Embryonic facial prominence (tissue), 1 donor: Measurements from ENCODE around the gene ZNF726.
"Not testable (repeated sequence)": the region's sequence is repeated elsewhere in the genome, so short reads cannot be mapped to it uniquely, and the experiment has no call there.

Experiments used
- DNase-seq: peaks from one replicate; pipeline ENCODE4 v3.0.0-alpha.2; 2016; ENCODE audit errors: extremely low spot score

The ZNF726 gene

DNA sequence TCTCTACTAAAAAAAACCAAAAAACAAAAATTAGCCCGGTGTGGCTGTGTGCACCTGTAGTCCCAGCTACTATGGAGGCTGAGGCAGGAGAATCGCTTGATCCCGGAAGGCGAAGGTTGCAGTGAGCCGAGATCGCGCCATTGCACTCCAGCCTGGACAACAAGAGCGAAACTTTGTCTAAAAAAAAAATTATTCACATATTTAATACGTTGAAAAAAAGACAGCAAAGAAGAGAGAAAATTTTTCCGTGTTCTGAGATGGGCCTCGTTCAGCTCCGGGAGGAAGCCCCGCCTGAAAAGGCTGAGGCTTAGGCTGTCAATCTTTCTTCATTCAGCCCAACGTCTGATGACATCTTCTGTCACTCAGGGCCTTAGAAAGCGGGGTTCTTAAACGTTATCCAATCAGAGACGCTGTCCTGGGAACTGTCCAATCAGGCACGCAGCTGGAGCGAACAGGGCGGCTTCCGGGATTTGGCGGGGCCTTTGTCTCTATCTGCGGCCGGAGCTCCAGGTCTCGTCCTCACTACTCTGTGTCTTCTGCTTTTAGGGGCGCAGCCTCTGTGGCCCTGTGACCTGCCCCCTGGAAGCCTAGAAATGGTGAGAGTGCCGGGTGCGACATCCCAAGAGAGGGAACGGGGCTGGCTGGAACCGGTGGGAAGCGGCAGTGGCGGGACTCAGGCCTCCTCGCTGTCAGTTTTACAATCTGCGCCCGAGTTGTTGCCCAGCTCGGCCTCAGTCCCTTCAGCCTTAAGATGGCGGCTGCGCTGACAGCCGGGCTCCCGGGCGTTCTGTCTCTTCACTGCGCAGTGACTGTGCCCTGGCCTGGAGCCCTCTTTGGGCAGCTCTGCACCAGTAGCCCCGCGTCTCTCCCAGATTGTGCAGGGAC is at the start of gene ZNF726:
Gene ZNF726, plus strand, starts transcription at position 485 of the 885 bp plus-strand sequence. Its CDS starts 109 bp downstream, at position 594.
- DNase-seq = peak; percentile 83

DNA sequence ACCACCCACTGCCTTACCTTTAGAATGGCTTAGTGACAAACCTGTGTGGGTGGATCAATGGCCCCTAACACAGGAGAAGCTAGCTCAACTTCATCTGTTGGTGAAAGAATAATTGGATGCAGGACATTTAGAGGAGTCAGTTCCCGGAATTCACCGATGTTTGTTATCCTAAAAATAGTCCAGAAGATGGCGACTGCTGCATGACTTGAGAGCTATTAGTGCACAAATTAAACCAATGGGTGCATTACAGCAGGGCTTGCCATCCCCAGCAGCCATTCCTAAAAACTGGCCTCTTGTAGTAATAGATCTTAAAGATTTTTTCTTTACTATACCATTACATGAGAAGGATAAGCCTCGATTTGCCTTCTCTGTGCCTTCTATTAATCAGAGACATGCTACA is 46.8 kb upstream of the ZNF726 start:
- DNase-seq = no peak

- DNase-seq = no peak
Observed at GRCh38 chr19:23868630-23869029, 46.1 kb upstream of the ZNF726 start.

- DNase-seq = no peak
Observed at GRCh38 chr19:23872282-23872919, 42.3 kb upstream of the ZNF726 start.

GRCh38 chr19:23876261-23876660 is 38.4 kb upstream of the ZNF726 start:
- no peak for DNase-seq

DNA sequence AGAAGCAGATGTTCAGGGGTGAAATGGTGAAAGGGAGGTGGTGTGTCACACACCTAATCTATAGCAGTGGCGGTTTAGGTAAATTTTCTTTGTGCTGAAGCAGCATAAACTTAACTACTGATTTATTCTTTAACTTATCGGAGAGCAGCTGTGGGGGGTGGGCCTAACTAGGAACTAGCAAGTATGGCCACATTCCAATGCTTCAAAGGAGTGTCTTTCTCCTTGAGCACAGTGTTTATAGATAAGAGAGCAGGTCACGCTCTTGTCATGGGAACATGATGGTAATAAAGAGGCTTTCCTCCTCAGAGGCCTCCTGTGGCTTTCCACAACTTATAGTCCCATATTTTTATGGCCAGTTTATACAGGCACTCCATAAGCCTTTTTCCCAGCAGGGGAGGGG is 37.9 kb upstream of the ZNF726 start:
- DNase-seq = not testable (repeated sequence)

DNA sequence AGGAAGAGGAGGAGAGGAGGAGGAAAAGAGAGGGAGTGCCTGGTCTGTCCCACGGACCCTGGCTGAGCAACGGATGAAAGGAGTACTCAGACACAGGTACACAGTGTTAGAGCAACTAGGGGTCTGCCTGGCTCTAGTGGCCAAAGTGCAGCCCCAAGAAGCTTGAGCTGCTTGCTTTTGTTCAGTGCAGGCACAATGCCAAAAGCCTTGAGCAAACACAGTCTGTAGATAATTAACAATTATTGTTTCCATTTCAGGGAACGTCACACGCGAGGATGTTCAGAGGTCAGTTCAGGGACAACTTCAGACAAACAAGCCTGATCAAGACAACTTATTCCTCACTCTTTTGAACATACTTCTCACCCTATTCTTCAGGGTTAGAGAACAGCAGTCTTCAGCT is 32.2 kb upstream of the ZNF726 start:
- DNase-seq = no peak

DNA sequence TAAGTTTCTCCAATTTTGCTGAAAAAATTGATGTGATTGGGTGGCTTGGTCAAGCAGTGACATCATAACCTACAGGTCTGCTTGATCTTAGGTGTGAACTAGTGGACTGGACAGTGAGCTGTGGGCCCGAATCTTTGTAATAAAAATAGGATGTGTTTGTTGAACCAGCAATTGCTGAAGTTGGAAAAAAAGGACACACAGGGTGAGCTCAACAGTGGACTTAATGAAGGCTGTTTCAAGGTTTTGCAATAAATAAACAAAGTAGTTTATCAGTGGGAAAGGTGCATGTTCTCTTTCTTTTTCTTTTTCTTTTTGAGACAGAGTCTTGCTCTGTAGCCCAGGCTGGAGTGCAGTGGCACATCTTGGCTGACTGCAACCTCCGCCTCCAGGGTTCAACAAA is 30.3 kb upstream of the ZNF726 start:
- no peak for DNase-seq

GRCh38 chr19:23887642-23888041 is 27.0 kb upstream of the ZNF726 start:
- no peak for DNase-seq

DNA sequence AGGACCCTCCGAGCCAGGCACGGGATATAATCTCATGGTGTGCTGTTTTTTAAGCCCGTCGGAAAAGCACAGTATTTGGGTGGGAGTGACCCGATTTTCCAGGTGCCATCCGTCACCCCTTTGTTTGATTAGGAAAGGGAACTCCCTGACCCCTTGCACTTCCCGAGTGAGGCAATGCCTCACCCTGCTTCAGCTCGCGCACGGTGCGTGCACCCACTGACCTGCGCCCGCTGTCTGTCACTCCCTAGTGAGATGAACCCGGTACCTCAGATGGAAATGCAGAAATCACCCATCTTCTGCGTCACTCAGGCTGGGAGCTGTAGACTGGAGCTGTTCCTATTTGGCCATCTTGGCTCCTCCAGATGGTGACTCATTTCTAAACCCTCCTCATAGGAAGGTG is 18.6 kb upstream of the ZNF726 start:
- DNase-seq = not testable (repeated sequence)

DNA sequence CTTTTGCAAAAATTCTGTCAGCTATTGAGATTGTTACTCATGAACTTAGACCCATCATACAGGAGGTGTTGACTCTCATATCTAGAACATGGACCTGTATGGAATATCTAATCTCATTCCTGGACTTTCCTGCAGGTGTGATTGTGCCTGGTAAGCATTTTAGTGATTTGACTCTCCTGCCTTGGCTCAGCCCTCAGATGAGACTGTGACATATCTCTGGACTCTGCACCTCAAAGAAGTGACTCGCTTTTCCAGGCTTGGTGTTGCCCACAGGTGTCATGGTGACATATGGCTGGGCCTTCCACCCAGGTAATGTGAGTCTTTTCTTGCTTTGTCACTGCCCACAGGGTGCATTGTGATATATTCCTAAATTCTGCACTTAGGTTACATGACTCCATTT is 17.8 kb upstream of the ZNF726 start:
- DNase-seq = no peak

DNA sequence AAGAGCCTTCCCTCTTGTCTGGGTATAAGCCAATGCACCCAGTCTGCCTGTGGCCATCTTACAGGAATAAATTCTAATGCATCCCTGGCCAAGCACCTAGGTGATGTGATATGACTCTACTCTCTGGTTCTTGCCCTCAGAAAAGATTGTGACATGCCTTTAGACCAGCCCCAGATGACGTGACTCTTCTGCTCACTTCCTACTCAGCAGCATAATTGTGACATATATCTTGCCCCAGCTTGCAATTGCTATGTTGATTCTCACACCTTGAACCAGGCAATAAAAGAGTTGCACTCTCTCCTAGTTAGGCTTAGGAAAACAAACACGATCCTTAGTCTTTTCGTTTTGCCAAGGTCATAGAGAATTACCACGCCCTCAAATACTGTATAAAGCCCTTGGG is 13.3 kb upstream of the ZNF726 start:
- no peak for DNase-seq

- DNase-seq = no peak
Observed at GRCh38 chr19:23904406-23904805, 10.3 kb upstream of the ZNF726 start.

DNA sequence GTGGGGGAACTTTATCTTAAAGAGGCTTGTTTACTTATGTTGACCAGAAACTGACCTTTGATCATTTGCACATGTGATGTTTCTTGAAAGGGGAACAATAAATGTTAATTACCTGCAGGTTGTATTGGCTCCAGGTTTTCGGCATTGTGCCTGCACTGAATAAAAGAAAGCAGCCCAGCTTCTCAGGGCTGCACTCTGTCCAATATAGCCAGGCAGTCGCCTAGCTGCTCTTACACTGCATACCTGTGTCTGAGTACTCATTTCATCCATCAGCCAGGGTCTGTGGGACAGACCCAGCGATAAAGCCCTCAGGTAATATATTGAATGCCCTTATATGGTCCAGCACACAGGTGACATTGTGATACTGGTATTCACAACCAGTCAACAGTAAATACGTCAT is 8.9 kb upstream of the ZNF726 start:
- no peak for DNase-seq

GRCh38 chr19:23906835-23907234 is 7.9 kb upstream of the ZNF726 start:
- DNase-seq = no peak

DNA sequence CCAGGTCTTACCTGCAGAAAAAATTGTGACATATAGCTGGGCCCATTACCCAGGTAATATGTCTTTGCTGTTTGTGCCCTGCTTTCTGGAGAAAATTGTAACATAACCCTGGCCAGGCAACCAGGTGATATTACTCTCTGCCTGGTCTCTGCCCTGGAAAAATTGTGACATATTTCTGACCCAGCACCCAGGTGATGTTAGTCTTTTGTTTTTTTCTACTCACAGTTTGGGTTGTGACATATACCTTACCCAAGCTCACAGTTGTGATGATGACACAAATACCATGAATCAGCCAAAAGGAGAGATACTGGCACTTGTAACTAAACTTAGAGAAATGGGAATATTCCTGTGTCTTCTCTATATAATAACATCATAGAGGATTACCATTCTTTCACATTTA is 6.5 kb upstream of the ZNF726 start:
- DNase-seq = no peak

- DNase-seq = no peak
Observed at GRCh38 chr19:23909222-23909621, 5.5 kb upstream of the ZNF726 start.

- DNase-seq = no peak
Observed at GRCh38 chr19:23913931-23914330, 755 bp upstream of the ZNF726 start.

- DNase-seq = no peak
Observed at GRCh38 chr19:23916991-23917390, 2.3 kb downstream of the ZNF726 start.

DNA sequence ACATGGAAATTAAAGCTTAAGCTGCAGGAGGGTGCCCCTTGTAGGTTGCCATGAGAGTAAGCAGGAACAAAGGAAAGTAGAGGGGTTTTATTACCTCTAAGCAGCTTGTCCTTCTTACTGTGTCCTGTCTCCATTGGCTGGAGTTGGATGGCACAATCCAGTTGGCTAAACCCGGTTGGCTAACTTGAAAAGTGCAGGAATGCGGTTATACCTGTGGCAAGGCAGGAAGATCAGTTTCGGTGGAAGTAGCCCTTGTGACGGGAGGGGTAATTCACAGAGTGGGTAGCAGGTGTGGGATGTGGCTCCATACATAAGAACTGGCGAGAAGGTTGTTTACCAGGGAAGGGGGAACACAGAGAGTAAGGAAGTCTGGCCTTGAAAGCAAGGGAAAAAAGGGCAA is 3.2 kb downstream of the ZNF726 start:
- DNase-seq = no peak

DNA sequence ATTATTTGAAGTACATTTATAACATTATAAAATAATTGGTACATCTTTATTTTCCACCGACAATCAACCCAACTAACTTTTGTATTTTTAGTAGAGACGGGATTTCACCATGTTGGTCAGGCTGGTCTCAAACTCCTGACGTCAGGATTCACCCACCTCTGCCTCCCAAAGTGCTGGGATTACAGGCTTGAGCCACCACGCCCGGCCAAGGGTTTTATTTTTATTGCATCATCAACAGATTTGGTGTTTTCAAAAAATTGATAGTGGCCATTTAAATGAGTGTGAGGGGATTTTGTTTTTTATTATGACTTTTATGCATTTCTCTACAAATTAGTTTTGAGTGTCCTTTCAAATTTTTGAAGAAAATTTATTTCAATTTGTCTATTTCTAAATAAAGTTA is 10.6 kb downstream of the ZNF726 start:
- no peak for DNase-seq

- DNase-seq = no peak
Observed at GRCh38 chr19:23932878-23933277, 18.2 kb downstream of the ZNF726 start.

GRCh38 chr19:23937031-23937430 is 22.3 kb downstream of the ZNF726 start:
- not testable (repeated sequence) for DNase-seq
